DMS 273 (cell line): Measurements from ENCODE around the gene EGLN1.

Experiments
- DNase-seq: peaks from one replicate; lab custom pipeline; 2025; ENCODE audit not compliant: unreplicated experiment; lab: John Stamatoyannopoulos, UW

EGLN1 gene

DNA sequence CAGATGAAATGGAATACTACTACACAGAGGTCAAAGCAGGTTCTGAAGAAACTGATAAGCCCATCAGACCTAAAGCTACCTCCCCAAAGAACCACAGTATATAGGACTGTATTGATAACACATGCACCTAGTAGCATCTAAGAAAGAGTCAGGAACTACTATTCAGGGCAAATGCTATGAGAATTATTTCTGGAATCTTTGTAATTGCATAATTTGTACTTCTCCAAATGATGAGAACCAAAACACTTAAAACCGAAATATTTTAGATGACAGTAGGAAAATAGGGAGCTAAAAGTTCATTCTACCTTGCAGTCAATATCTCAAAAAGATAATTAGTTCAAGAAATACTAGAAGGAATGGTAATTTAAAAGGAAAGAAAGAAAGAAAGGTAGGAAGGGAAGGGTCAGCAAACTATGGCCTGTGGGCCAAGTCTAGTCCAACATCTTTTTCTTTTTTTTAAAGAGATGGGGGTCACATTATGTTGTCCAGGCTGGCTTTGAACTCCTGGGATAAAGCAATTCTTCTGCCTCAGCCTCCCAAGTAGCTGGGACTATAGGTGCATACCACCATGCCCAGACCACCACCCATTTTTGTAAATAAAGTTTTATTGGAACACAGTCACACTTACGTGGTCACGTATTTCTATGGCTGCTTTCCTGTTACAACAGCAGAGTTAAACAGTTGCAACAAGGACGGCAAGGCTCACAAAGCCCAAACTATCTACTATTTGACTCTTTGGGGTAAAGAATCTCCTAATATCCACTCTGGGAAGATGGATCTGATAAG is 24.0 kb downstream of the EGLN1 start:
- no peak for DNase-seq

GRCh38 chr1:231396643-231397042 is 25.4 kb downstream of the EGLN1 start:
- DNase-seq = no peak

DNA sequence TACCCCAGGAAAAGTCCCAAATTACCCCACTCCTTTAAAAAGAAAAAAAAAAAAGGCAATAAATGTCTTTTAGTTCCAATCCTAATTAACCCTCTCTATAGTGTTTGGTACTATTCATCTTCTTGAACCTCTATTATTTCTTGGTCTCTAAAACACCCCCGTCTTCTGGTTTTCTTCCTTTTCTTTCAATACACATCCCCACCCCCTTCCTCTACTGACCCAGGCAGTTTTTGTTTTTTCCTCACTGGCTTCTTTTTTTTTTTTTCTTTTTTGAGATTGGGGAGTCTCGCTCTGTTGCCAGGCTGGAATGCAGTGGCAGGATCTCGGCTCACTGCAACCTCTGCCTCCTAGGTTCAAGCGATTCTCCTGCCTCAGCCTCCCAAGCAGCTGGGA is 26.1 kb downstream of the EGLN1 start:
- no peak for DNase-seq

- DNase-seq = no peak
Measured at GRCh38 chr1:231395076-231395997, 26.8 kb downstream of the EGLN1 start.

DNA sequence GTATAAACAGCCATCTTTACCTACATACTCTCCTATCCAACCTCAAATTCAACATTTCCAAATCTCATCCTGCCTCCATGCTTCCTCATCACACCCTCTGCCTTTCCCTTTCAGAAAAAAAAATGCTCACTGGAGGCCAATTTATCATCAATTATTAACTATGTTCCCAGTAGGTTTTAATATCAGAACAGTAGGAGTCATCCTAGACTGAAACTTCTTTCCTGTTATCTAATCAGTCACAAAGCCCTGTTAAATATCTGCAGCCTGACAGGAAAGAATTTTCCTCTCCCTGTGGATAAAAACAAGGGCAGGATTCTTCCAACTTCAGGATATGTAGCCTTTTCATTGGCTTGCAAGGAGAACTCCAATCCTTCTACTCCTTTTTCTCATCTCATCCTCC is 28.4 kb downstream of the EGLN1 start:
- DNase-seq = no peak

DNA sequence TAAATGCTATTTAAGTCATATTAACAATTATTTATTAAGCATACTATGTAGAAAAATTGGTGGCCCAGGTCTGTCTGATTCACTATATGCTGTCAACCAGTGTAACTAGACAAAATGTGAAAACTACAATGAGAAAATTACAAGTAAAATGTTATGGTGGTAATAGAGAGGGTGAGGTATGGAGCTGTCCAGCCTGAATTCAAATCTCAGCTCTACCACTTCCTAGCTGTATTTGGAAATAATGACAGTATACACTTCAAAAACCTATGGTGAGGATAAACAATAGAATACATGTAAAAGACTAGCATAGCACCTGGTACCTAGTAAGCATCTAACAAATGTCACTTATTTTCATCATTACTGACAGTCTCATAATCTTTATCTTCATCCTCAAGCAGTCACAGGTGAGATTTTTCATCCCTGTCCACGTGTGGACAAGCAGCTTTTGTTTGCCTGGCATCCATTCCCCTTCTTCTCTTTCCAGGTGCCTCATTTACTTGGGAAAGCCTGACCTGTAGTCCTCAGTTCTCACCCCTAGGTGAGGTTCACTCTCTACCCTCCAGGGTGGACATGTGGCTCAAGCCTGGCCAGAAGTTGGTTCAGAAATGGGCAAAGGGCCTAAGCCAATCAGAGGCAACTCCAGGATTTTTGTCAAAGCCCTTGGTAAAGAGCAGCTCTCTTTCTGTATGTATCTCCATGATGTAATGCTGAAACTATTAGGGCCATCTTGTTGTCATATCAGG is 29.5 kb downstream of the EGLN1 start:
- no peak for DNase-seq

DNA sequence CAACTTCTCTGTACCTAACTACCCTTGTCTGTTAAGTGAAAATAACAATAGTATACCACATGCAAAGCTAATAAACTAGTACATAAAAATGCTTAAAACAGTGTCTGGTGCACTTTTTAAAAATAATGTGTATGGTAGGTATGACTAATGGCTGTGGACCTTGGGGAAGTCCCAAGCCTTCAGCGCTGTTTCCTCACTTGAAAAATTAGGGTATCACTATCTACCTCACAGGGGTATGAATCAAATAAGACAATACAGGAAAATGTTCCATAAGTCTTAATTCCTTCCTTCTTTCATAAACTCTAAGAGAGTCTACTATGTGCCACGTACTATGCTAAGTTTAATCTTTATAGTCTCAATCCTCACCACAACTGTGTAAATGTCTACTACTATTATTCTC is 32.0 kb downstream of the EGLN1 start:
- no peak for DNase-seq

DNA sequence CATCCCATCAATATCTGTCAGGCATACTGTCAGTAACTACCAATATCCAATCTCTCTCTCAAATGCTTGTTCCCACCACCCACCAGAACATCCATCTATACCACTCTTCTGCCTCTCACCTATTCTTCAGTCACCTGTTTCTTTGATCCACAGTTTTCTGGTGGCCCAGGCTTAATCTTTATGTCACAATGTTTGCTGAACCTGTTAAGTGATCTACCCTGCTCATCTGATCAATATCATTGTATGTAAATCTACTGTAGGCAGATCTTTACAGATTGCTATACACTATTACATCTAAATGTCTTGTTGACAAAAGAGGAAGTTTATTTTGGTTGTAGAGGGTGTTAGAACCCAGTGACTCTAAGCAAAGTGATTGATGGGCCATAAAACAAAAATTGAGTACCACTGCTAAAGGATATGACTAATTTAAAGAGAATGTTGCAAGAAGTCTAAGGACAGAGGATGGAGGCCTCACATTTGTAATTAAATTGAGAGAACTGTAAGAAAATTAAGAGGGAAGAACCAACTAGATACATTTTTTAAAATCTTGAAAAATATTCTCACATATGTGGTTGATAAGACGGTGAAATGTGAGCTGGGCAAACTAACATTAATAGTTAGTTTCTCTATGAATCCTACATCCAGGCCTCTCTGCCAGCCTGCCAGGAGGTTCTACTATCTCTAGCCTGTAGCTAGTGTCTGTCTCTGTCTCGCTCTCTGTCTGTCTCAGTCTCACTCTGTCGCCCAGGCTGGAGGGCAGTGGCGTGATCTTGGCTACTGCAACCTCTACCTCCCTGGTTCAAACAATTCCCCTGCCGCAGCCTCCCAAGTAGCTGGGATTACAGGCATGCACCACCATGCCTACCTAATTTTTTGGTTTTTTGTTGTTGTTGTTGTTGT is 34.1 kb downstream of the EGLN1 start:
- DNase-seq = no peak

- DNase-seq = no peak
Measured at GRCh38 chr1:231386466-231386865, 35.6 kb downstream of the EGLN1 start.

GRCh38 chr1:231385416-231385748 is 36.7 kb downstream of the EGLN1 start:
- peak; percentile 44 for DNase-seq

DNA sequence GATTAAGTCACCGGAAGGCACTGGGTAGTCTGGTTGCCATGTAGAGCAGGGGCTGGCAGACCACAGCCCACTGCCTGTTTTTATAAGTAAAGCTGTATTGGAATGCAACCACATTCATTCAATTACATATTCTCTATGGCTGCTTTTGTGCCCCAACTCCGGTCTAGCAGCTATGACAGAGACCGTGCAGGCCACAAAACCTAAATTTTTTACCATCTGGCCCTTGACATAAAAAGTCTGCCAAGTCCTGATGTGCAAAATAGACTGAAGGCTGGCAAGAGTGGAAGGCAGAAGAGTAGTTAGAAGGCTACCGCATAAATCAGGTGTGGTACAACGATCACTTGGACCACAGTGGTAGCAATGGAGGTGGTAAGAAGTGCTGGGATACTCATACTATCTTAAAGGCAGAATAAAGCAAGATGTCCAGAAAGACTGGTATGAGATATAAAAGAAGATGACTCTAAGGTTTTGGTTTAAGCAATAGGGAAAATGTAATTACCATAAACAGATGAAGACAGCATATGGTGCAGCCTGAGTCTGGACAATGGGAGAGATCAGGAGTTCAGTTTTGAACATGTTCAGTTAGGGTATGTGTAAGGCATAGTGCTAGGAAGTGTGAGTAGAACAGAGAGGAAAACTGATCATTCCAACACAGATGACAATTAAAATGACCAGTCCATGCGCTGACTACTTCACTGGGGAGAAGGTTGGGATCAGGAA is 37.2 kb downstream of the EGLN1 start:
- peak; percentile 83 for DNase-seq

DNA sequence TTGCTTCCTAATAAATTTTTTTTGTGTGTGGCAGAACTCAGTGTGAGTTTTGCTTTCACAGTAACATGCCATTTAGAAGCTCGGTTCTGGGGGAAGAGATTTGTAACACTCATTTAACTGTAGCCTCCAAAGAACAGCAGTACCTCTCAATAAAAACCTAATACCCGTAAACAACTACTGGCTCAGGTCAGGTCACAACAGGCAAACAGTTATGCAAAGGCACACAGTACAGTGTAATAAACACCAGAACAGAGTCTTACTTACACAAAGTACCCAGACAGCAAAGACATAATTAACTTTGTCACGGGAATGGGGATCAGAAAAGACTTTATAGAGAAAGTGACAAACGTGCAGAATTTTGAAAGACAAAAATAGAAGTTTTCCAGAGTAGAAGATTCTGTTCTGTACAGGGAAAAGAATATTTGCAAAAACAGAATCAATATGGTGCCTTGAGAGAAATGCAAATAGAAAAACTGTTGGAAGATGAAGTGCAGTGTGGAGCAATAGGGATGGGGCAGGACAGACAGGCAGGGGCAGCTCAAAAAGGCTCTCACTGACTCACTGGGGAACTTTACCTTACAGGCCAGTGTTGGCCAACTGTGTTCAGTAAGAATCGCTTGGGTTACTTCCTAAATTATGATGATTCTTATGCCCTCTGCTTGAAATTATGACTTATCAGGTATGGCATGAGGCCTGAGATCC is 38.8 kb downstream of the EGLN1 start:
- peak; percentile 11 for DNase-seq

DNA sequence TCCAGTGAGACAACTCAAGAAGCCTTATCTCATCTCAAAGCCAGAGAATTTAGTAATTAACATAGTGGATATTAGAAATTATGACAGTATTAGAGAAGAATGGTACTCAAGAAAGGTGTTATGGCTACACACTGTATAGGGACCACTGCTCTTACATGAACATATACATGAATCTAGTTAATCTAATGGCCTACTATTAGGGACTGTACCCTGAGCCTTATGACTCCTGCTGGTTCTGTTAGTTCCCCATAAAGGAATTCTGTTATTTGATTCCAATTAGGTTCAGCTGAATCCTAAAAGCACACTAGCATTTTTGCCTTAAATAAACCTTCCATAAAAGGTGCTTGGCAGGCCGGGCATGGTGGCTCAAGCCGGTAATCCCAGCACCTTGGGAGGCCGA is 39.7 kb downstream of the EGLN1 start:
- DNase-seq = no peak

DNA sequence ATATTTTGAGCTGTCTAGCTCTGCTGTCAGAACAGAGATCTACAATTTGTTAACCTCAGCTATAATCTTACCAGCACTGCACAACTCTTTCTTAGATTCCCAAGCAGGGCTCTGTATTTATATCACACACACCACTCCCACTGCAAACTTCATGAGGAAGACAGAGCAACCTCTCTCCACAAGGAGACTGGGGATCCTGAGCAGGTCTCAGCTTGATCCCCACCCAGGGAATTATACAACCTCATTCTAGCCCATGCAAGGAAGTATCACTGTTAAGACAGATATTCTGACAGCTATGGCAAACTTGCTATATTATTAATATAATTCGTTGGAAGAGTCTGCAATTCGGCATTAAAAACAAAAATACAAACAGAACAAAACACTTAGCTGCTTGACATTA is 40.4 kb downstream of the EGLN1 start:
- DNase-seq = no peak

DNA sequence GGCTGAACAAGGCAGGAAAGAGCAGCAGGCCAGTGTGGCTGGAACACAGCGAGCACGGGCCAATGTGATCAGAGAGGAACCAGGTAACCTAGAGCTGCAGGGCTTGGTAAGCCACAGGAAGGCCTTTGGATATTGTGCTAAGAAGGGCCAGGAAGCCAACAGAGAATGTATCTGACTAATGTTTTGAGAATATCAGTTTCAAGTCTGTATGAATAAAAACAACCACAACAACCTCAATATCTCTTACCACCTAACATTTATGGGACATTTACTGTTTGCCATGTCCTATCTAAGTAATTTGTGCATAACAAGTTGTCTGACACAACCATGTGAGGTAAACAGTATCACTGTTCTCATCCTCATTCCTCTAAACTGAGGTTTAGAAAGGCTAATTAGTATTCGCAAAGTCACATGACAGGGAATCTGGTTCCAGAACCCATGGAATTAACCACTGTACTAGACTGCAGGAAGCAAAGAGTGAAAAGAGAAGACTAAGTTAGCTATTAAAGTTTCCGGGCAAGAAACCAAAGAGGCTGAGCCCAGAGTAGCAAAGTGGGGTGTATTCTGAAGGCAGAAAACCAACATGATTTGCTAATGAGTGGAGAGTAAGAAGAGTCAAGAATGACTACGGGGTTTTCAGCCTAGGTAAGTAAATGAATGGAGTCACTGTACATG is 45.1 kb downstream of the EGLN1 start:
- no peak for DNase-seq

GRCh38 chr1:231376101-231376500 is 46.0 kb downstream of the EGLN1 start:
- DNase-seq = no peak

DNA sequence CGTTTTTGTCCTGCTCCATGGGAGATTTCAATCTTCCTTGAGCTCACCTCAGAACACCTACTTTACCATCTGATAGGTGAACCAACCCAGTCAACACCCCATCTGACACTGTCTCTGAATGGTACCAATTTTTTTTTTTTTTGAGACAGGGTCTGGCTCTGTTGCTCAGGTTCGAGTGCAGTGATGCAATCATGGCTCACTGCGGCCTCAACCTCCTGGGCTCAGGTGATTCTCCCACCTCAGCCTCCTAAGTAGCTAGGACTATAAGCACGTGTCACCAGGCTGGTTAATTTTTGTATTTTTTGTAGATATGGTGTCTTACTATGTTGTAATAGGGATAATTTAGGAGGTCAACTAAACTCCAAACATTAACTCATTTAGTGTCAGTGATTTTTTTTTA is 47.7 kb downstream of the EGLN1 start:
- DNase-seq = no peak

DNA sequence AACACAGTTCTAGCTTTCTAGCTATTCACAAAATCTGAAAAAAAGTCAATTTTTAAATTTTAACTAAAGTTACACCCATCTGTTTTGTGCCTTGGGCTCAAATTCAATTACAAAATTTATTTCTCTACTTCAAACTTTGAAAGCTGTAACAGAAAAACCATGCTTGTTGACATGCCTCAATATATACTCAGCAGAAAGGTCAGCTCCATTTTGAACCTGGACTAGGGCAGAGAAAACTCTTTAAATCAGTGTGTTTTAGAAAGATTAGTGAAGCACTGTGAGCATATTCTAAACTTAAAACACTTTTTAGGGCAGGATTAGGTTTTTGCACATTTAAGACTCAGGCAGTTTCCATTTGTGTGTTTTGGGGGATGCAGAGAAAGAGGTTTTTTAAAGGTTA is 49.6 kb downstream of the EGLN1 start:
- no peak for DNase-seq

DNA sequence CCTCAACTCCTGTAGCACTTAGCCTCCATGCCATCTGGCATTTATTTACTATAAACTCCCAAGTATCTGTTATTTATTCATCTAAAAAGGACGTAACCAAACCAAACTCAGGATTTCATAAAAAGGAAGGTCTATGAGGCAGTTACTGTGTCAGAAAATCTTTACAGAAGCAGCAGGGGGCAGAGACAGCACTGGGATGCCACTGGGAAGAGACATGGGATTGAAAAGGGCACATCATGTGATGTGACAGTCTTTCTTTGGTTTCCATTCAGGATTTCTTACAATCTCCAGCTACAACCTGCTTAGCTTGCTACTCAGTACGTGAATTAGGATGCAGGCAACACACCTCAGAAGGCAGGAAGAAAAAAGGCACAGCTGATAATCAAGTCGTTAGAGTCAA is 52.8 kb downstream of the EGLN1 start:
- DNase-seq = peak; percentile 24
